HG02970 (cell line): ENCODE data around the gene TFPI2.

ENCODE experiments used
- ATAC-seq: cut with Tn5 transposase; IDR thresholded peaks from one replicate; pipeline ENCODE4 v1.9.1; 2021; ENCODE audit warnings: mild to moderate bottlenecking, moderate library complexity, moderate number of reproducible peaks; ENCODE audit not compliant: unreplicated experiment, low FRiP score

TFPI2 gene

DNA sequence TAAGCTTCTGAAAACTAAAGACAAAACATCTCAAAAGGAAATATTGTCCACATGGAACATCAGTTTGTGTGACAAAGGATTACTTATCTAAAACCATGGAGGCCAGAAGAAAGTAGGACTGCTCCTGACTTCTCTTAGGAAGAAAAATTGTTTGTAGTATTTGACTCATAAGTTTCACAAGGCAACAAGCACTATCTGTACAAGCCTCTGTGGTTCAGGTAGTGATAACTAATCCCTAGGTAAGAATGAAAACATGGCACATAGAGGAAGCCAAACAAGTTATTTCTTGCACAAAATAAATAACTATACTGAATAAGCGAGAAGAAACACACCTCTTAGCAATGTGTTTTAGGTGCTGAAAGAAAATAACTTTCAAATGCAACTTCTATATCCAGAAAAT lies 30.3 kb downstream of the TFPI2 start:
- ATAC-seq: no peak

DNA sequence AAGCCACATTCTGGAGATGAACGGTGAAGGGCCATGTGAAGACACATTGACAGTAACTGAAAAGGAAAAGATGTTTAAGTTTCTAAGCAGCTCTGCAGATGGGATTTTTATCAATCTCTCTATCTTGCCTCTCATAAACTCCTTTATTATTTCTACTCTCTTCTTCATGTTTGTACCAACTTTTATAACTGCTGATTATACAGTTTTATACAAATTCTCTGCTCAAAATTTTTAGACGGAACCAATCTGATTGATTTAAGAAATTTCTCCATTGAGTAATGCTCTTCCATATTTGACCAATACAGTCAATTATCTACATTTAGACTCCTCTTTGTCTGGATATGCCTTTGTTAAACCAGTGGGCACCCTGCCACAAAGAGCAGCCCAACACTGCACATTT lies 31.7 kb downstream of the TFPI2 start:
- ATAC-seq: no peak

DNA sequence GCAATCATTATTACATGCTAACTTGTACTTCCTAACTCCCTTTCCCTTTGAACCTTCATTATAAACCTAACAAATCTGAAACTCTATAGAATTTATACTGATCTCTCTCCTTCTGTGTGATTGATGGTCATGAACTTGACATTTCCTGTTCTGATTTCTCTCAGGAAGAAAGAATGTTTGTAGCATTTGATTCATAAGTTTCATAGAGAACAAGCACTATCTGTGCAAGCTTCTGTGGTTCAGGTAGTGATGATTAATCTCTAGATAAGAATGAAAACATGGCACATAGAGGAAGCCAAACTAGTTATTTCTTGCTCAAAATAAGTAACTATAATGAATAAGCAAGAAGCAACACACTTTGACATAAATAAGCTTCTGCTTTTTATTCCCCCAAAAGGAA lies 34.2 kb downstream of the TFPI2 start:
- ATAC-seq: no peak

DNA sequence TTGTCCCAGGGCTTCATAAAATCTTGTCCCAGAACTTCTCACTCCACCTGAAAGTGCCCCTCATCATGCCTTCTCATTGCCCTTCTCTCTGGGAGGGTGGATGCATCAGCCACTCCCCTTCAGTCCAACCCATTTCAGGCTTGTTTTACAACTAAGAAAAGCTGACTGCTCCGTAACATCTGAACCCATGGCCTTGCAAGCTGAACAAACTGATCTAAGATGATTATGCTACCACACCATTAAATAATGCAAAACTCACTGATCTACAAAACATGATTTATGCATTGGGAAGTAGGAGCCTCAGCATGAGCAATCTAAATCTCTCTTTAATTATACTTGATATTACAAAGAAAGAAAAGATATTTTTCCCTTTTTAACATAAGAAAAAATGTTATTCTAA lies 34.8 kb downstream of the TFPI2 start:
- no peak for ATAC-seq

DNA sequence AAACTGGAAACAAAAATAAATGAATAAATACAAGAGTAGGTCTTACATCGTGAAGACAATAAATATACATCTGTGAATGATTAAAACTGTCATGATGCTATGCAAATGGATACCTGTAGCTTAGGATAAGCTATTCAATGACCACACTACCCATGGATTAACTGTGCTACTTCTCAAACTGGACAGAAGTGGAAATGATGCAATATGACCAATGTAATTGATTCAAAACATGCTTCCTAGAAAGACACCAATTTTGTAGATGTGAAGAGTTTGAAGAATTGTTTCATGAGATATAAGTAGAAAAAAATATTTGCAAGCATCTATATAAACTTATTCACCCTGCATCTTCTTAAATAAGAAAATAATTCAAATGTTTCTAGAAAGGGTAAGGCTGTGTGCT lies 36.1 kb downstream of the TFPI2 start:
- ATAC-seq: no peak

DNA sequence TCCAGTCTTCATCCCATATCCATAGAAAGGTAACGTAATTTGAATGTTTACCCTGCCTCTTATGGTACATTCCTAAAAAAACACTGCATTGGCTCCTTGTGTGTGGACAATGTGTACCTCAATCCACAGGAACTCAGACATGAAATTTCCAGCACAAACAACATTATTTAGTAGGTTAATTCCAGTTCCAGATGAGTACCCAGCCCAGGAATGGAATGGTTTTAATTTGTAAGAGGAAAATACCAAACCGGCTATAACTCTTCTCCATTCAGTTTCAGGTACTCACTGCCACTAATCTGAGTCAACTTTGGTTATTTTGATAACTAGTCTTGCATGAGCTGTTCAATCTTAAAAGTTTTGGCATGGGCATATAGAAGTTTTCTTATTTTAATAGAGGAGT lies 39.0 kb downstream of the TFPI2 start:
- ATAC-seq: no peak

DNA sequence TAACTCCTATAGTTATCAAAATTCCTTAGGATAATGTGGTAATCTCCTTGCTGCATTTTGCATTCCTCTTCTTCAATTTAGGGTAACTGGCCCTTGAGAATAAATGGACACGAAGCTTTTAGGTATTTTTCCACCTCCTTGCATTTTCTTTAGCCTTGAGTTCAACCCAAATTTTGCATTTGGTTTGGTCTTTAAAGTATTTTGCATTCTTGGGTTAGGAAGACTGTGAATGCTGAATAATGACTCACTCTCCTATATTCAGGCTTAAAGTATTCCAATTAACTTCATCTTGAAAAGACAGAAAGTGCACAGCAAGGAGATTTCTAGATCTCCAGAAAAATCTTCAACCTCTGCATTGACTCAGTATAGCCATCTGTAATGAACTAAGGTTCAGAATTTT lies 47.3 kb downstream of the TFPI2 start:
- no peak for ATAC-seq

DNA sequence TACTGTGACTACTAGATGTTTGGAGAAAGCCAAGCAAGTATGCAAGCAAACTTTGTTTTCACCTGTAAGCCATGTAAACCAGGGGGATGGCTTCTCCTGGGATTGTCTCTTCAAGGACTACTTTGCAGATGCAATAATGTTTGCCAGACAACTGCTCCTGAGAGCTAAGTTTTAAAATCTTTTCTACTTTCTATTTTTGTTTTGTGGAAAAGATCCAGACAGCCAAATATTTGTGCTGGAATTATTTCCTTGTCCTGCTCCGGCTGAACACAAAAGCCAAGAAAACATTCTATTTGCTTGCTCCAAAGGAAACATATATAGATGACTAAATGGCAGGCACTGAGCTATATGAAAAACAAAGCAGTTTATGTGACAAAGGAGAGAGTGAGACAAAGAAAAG lies 51.6 kb downstream of the TFPI2 start:
- no peak for ATAC-seq

DNA sequence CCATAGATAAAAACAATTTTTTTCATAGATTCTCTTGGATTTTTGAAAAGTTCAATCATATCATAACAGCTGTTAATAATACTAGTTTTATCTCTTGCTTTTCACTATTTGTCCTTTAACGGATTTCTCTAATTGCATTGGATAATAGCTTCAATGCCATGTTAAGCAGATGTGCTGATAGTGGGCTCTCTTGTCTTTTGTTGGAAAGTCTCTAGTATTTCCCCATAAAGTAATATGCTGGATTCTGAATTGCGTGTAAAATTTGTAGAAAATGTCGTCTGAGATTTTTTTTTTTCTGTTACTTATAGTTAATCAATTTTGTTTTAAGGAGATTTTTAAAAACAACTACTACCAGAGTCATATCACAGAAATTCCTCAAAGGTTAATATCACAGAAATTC lies 53.3 kb downstream of the TFPI2 start:
- no peak for ATAC-seq

DNA sequence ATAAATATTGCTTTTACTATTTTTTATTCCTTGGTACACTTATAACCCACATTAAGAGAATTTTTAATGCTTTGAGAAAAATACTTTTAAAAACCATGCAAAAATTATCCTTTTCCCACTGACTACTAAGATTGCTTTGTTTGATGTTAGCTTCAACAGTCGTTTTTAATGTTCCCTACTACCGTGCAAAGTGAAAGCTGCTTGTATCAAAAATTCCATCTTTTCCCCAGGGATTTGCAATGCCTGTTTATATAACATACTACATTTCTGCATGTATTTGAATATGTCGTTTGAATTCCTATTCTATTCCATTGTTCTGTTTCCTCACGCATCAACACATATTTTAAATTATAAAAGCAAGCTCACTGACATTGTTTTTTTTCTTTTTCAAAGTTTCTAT lies 54.4 kb downstream of the TFPI2 start:
- ATAC-seq: no peak

DNA sequence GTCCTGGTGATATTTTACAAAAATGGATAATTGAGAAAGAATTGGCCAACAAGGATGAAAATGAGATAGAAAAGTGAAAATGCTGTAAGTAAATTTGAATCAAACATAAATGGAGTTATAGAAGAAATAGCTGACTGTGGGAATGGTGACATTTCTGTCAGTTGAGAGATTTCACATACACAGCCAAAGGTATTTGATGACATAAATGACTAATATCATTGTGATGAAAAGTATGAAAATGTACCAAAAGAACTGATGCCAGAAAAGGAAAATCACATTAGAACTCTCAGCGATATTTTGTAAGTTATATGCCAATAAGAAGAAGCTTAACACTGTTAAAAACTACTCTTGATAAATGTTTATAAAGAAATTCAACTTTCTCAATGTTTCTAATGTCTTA lies 54.9 kb downstream of the TFPI2 start:
- ATAC-seq: no peak
